ENCODE measurements around the gene SLC25A39.

SLC25A39 gene

GRCh38 chr17:44279666-44280391, 44.8 kb downstream of the SLC25A39 start:
- H3K4me3 ChIP-seq (ENCODE audit: low read depth, low read length): no peak overlapping the region
- peak; percentile 87 for DNase-seq (ENCODE audit: low read depth, low spot score)
- no peak for TF ChIP-seq CTCF (IDR thresholded peaks at IDR 0.05; ENCODE audit: low read depth, low read length)
- in situ Hi-C loops (cut with HindIII; ENCODE audit: low sequenced_read_pairs): no loop called here

DNA sequence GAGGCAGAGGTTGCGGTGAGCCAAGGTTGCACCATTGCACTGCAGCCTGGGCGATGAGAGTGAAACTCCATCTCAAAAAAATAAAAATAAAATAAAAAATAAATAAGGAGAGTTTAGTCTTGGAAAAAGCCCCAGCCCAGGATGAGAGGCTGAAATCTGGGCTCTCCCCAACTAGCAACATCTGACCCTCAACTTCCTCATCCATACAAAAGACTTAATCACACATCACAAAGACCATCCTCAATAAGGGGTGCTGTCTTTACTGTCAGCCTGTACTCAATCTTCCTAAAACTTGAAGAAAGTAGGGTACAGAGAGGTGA, 45.3 kb downstream of the SLC25A39 start:
- in situ Hi-C loops (cut with HindIII; ENCODE audit: low sequenced_read_pairs): no loop called here
- H3K4me3 ChIP-seq (ENCODE audit: low read depth, low read length): no peak overlapping the region
- DNase-seq (ENCODE audit: low read depth, low spot score): no peak
- TF ChIP-seq CTCF (IDR thresholded peaks at IDR 0.05; ENCODE audit: low read depth, low read length): no peak

DNA sequence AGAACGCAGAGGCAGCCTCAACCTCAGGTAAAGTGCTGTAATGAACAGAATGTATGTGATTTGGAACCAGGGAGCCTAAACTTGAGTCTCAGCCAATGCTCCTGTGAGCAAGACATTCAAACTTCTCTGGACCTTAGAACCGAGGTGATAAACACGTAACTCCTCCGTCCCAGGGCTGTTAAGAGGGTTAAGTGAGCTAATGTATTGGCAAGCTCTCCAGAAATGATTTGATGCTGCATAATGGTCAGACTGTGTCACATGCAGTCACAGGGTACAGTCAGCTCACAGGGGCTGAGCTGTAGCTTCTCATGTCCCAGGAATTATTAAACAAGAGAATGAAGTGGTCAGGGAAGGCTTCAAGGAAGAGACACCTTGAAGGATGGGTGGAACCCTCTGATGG, 46.6 kb downstream of the SLC25A39 start:
- in situ Hi-C loops (cut with HindIII; ENCODE audit: low sequenced_read_pairs): no loop called here
- no peak for DNase-seq (ENCODE audit: low read depth, low spot score)
- no peak for TF ChIP-seq CTCF (IDR thresholded peaks at IDR 0.05; ENCODE audit: low read depth, low read length)
- H3K4me3 ChIP-seq (ENCODE audit: low read depth, low read length): no peak overlapping the region

DNA sequence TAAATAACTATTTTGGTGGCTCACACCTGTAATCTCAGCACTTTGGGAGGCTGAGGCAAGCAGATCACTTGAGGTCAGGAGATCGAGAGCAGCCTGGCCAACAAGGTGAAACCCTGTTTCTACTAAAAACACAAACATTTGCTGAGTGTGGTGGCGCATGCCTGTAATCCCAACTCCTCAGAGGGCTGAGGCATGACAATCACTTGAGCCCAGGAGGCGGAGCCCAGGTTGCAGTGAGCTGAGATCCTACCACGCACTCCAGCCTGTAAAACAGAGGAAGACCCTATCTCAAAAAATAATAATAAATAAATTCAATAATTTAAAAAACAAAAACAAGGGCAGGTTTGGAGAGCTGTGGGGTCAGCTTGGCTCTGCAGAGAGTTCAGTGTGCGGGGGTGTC, 51.0 kb downstream of the SLC25A39 start:
- H3K4me3 ChIP-seq (ENCODE audit: low read depth, low read length): no peak overlapping the region
- in situ Hi-C loops (cut with HindIII; ENCODE audit: low sequenced_read_pairs): no loop called here
- TF ChIP-seq CTCF (IDR thresholded peaks at IDR 0.05; ENCODE audit: low read depth, low read length): no peak
- DNase-seq (ENCODE audit: low read depth, low spot score): no peak

- in situ Hi-C loops (cut with HindIII; ENCODE audit: low sequenced_read_pairs): no loop called here
- DNase-seq (ENCODE audit: low read depth, low spot score): no peak
These were observed 51.7 kb downstream of the SLC25A39 start for GRCh38 chr17:44272954-44273353.

DNA sequence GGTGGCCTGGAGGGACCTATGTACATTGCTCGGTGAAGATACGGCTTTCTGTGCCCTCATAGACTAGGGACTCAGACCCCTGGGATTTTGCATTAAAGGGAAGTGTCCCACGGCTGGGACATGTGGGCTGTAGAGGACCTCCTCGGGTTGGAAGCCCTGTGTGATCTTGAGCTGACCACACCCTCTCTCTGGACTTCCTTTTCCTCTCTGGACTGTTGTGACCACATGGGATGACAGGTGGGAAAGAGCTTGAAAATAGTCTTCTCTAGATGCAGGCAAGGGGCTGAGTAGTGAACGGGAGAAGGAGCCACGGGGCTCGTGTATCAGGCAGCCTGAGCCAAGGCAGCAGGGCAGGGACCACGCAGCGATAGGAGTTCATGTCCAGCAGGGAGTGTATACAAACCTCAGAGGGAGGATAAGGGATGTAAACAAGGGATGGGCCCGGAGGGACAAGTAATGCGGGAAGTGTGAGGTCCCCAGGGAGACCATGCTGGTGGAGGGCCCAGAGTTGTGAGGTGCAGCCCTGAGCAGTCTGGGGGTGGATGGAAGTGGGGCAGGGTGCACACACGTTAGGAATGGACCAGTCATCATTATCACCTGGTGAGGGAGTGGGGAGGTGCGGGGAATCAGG, 52.2 kb downstream of the SLC25A39 start:
- in situ Hi-C loops (cut with HindIII; ENCODE audit: low sequenced_read_pairs): no loop called here
- H3K4me3 ChIP-seq (ENCODE audit: low read depth, low read length): no peak overlapping the region
- no peak for TF ChIP-seq CTCF (IDR thresholded peaks at IDR 0.05; ENCODE audit: low read depth, low read length)
- DNase-seq (ENCODE audit: low read depth, low spot score): no peak

More at GRCh38 chr17:44272954-44273353, 51.7 kb downstream of the SLC25A39 start:
- H3K4me3 ChIP-seq (ENCODE audit: low read depth, low read length): no peak overlapping the region
- TF ChIP-seq CTCF (IDR thresholded peaks at IDR 0.05; ENCODE audit: low read depth, low read length): no peak

All from astrocyte of the spinal cord (primary cell).